Glomerular endothelial cell (primary cell): ENCODE results near the gene KMT2A. TPM values are rescaled to one million over a fixed set of nuclear protein-coding genes. Genes with fewer than 3 reads are reported as not detected.
"Not testable (repeated sequence)": the region's sequence is repeated elsewhere in the genome, so short reads cannot be mapped to it uniquely, and the experiment has no call there.

ENCODE experiments used
- DNase-seq: peaks from one replicate; pipeline ENCODE4 v3.0.0-alpha.2; 2011; ENCODE audit warnings: low read depth, low spot score; ENCODE audit errors: extremely low read depth
- total RNA-seq: library from RNA; depleted of rRNA; stranded (reverse); fragments of >200 nt; gene quantifications from 2 replicates; pipeline ENCODE4 v1.2.3, GENCODE V29; 2015

The KMT2A gene
- total RNA-seq, 1 donor from 2014 or later: 79.9 TPM

DNA sequence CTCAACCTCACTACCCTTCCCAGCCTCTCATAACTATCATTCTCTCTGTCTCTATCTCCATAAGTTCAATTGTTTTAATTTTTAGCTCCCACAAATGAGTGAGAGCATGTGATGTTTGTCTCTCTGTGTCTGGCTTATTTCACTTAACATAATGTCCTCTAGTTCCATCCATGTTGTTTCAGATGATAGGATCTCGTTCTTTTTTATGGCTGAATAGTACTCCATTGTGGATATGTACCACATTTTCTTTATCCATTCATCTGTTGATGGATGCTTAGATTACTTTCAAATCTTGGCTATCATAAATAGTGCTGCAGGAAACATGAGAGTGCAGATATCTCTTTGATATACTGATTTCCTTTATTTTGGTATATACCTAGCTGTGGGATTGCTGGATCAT, 44.9 kb downstream of the KMT2A start:
- DNase-seq: not testable (repeated sequence)

DNA sequence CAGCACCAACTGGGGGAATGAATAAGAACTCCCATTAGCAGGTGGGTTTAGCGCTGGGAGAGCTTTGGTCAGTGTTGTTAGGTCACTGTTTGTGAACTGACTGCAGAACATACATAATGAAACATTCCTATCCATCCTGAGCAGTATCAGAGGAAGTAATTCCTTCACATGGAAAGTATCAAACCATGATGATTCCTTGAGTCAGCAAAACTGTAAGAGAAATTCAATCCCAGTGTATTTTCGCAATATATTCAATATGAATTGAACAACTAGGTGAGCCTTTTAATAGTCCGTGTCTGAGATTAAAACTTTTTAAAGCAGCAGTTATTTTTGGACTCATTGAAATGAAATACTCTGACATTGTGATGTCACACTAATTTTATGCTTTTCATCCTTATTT, 48.1 kb downstream of the KMT2A start:
- no peak for DNase-seq

DNA sequence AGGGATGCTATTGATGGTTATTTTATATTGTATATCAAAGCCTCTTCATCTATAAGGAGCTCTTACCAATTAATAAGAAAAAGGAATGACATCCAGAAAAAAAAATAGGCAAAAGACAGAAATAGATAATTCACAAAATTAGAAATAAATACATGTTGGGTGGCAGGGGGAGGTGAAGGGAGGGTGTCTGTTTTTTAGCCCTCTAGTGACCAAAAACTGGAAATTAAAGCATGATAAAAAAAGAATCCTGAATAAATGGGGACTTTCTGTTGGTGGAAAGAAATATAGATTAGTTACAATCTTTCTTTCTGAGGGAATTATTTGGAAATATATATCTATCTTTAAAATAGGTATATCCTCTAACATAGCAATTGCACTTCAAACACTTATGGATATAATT, 49.0 kb downstream of the KMT2A start:
- DNase-seq: no peak

DNA sequence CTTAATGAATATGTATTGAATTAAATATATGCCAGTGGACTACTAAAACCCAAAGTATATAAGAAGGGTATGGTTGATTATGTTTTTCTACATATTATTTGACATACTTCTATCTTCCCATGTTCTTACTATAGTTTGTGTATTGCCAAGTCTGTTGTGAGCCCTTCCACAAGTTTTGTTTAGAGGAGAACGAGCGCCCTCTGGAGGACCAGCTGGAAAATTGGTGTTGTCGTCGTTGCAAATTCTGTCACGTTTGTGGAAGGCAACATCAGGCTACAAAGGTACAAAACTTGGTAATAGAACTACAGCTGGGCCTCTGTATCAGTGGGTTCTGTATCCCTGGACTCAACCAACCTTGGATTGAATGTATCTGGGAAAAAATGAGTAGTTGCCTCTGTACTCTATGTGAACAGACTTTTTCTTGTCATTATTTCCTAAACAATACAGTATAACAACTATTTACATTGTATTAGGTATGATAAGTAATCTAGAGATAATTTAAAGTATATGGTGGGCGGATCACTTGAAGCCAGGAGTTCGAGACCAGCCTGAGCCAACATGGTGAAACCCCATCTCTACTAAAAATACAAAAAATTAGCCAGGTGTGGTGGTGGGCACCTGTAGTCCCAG, 52.3 kb downstream of the KMT2A start:
- peak; percentile 55 for DNase-seq

DNA sequence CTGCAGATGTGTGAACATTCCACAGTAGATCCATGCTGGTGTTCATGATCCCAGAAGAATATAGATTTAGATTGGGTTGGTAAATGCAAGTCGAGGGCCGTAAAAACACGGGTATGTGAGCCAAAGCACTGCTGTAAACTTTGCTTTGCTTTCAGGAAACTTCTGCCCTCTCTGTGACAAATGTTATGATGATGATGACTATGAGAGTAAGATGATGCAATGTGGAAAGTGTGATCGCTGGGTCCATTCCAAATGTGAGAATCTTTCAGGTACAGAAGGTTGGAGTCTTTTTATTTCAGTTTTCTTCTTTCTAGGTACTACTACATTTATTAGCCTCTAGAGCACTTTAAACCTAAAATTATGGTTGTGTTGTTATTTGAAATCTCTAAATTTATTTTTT, 54.7 kb downstream of the KMT2A start:
- no peak for DNase-seq

DNA sequence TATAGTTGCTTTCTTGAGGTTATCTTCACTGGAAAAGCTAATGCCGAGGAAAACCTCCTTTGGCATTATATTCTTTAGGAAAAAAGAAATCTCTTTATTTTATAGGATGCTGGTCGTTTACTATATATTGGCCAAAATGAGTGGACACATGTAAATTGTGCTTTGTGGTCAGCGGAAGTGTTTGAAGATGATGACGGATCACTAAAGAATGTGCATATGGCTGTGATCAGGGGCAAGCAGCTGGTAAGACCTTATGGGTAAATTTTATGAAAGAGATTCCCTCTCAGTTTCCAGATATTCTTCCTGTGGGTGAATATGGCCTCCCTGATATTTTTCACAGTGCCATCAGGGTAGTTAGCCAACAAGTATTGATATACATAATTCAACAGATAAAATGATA, 61.5 kb downstream of the KMT2A start:
- no peak for DNase-seq

DNA sequence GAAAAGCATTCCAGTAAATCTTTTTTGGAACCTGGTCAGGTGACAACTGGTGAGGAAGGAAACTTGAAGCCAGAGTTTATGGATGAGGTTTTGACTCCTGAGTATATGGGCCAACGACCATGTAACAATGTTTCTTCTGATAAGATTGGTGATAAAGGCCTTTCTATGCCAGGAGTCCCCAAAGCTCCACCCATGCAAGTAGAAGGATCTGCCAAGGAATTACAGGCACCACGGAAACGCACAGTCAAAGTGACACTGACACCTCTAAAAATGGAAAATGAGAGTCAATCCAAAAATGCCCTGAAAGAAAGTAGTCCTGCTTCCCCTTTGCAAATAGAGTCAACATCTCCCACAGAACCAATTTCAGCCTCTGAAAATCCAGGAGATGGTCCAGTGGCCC, 66.9 kb downstream of the KMT2A start:
- DNase-seq: no peak

DNA sequence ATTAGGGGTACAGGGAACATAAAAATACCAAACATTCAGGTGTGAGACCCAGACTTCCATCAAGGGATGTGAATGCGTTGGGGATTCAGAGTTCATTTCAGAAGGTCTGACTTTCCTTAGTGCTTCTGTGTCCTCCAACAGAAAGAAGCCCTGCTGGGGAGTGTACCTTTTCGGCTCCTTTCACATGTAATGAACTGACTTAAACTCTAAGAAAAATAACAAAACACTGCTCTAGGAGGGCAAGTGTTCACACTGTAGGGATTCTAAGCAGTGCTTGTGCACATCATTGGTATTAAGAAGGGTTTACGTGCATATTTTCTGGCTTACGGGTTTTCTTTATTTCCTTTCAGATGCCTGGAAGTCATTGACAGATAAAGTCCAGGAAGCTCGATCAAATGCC, 75.3 kb downstream of the KMT2A start:
- no peak for DNase-seq

DNA sequence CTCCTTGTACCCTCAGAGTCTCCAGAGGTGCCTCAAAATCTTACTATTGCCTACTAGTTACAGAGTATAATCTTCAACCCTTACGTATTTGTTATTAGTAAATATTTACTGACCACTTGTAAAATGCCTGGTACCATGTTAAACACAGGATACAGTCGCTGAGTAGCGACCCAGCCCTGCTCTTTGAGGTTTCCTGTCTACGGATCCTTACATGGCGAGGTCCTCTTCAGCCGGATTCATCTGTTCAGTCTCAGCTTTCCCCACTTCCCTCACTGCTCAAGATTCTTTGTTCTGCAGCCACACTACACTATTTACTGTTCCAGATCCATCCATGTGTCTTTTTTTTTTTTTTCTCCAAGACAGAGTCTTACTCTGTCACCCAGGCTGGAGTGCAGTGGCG, 77.8 kb downstream of the KMT2A start:
- no peak for DNase-seq

DNA sequence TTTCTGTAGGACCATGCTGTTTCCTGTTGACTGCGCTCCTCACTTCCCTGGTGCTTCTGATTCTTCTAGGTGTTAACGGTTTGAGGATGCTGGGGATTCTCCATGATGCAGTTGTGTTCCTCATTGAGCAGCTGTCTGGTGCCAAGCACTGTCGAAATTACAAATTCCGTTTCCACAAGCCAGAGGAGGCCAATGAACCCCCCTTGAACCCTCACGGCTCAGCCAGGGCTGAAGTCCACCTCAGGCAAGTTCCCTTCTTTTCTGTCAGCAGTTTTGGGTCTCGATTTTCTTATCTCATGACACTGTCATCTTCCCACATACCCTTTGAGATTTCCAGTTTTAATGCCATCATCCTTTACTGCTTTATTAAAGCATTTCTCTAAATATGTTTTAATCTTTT, 83.3 kb downstream of the KMT2A start:
- DNase-seq: no peak

DNA sequence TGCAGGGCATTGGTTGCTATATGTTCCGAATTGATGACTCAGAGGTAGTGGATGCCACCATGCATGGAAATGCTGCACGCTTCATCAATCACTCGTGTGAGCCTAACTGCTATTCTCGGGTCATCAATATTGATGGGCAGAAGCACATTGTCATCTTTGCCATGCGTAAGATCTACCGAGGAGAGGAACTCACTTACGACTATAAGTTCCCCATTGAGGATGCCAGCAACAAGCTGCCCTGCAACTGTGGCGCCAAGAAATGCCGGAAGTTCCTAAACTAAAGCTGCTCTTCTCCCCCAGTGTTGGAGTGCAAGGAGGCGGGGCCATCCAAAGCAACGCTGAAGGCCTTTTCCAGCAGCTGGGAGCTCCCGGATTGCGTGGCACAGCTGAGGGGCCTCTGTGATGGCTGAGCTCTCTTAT, 85.6 kb downstream of the KMT2A start:
- DNase-seq: no peak

DNA sequence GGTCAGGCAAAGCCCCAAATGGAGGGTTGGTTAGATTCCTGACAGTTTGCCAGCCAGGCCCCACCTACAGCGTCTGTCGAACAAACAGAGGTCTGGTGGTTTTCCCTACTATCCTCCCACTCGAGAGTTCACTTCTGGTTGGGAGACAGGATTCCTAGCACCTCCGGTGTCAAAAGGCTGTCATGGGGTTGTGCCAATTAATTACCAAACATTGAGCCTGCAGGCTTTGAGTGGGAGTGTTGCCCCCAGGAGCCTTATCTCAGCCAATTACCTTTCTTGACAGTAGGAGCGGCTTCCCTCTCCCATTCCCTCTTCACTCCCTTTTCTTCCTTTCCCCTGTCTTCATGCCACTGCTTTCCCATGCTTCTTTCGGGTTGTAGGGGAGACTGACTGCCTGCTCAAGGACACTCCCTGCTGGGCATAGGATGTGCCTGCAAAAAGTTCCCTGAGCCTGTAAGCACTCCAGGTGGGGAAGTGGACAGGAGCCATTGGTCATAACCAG, 86.3 kb downstream of the KMT2A start:
- no peak for DNase-seq

DNA sequence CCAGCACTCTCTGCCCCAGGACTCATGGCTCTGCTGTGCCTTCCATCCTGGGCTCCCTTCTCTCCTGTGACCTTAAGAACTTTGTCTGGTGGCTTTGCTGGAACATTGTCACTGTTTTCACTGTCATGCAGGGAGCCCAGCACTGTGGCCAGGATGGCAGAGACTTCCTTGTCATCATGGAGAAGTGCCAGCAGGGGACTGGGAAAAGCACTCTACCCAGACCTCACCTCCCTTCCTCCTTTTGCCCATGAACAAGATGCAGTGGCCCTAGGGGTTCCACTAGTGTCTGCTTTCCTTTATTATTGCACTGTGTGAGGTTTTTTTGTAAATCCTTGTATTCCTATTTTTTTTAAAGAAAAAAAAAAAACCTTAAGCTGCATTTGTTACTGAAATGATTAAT, 88.1 kb downstream of the KMT2A start:
- no peak for DNase-seq

DNA sequence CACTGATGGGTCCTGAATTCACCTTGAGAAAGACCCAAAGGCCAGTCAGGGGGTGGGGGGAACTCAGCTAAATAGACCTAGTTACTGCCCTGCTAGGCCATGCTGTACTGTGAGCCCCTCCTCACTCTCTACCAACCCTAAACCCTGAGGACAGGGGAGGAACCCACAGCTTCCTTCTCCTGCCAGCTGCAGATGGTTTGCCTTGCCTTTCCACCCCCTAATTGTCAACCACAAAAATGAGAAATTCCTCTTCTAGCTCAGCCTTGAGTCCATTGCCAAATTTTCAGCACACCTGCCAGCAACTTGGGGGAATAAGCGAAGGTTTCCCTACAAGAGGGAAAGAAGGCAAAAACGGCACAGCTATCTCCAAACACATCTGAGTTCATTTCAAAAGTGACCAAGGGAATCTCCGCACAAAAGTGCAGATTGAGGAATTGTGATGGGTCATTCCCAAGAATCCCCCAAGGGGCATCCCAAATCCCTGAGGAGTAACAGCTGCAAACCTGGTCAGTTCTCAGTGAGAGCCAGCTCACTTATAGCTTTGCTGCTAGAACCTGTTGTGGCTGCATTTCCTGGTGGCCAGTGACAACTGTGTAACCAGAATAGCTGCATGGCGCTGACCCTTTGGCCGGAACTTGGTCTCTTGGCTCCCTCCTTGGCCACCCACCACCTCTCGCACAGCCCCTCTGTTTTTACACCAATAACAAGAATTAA, 88.6 kb downstream of the KMT2A start:
- no peak for DNase-seq

DNA sequence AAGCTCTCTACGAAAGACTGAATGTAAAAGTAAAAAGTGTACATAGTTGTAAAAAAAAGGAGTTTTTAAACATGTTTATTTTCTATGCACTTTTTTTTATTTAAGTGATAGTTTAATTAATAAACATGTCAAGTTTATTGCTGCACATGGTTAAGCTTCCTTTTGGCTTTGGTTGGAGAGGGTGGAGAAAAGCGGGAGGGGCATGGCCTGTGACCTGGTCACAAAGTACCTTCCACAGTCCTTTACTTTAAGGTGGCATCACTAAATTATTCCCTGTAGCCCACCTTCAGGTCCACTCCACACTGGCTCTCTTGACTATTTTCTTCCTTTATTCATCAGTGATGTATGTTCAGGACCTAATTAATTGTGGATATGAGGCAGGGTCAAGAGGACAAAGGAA, 90.4 kb downstream of the KMT2A start:
- DNase-seq: no peak

DNA sequence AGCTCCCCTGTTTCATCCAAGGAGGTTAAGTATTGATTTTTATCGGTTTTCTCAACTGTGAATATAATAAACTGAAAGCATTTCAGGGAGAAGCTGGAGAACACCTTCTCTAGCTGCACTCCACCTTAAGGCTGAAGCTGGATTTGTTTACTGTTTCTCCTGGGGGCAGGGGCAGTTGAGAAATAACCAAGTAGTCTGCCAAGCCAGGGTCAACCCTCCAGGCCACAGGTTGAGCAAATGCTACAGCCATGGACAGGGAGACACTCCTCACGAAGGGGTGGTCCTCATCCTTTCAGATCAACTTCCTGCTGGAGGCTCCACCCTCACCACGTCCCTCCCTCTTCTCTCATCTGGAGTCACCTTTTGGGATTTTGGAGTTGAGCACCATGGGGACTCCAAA, 90.8 kb downstream of the KMT2A start, which contains the start of gene TTC36:
TSS of gene TTC36 (plus strand) at position 366 of the 400 bp plus-strand sequence. CDS start at position 387, 21 bp downstream.
- no peak for DNase-seq

DNA sequence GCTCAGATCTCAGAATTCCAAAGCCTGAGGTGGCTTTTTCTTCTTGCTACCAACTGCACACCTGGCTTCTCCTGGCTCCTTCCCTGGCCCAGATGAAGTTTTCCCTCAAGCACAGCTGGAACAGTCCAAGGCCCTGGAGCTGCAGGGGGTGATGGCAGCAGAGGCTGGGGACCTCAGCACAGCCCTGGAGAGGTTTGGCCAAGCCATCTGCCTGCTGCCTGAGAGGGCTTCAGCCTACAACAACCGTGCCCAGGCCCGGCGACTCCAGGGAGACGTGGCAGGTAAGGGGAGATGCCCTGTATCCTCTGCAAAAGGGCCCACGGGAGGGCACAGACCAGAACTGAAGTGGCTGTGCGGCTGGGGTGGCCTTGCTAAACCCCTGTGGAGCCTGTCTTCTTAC, 92.2 kb downstream of the KMT2A start:
- no peak for DNase-seq

DNA sequence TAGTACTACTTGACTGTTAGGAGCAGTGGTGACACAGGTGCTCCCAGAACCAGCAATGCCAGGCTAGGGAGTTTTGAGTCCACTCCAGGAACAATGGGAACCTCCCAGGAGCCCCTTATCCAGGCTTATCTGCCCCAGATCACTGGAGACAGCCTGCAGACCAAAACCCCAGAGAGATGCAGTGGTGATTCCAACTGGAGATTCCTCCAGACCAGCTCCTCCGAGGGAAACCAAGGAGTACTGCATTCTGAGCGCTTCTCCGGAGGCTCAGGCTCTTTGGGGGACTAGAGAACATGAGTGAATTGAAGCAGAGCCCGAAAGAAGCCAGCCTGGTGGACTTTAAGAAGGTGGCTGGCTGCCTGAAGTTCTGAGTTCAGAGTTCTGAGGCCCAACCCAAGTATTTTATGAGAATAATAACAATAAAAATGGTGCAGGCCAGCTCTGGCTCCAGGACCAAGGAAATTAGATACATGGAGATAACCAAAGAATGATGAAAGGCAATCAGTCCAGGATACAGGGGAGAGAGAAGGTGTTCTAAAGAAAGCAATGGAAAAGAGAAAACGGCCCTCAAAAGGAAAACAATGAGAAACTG, 93.4 kb downstream of the KMT2A start:
- DNase-seq: no peak

DNA sequence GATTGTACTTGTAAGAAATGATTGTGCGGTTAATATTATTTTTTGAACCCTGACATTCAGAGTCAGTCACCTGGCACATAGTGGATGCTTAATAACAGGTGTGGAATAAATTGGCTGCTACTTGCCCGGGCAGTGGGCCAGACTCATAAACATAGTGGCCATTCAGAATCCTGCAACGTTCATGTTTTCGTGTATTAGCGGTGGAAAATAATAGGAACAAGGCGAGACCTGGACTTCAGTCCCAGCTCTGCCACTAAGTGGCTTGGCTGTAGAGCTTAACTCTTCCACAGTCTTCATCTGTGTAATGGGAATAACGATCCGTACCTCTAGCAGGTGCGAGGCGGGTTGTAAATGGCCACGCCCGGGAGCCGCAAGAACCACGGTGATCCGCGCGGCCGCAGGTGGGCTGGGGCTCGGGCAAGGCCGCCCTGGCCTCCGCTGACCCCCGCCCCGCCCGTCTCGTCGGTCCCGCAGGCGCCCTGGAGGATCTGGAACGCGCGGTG, 93.9 kb downstream of the KMT2A start:
- no peak for DNase-seq

DNA sequence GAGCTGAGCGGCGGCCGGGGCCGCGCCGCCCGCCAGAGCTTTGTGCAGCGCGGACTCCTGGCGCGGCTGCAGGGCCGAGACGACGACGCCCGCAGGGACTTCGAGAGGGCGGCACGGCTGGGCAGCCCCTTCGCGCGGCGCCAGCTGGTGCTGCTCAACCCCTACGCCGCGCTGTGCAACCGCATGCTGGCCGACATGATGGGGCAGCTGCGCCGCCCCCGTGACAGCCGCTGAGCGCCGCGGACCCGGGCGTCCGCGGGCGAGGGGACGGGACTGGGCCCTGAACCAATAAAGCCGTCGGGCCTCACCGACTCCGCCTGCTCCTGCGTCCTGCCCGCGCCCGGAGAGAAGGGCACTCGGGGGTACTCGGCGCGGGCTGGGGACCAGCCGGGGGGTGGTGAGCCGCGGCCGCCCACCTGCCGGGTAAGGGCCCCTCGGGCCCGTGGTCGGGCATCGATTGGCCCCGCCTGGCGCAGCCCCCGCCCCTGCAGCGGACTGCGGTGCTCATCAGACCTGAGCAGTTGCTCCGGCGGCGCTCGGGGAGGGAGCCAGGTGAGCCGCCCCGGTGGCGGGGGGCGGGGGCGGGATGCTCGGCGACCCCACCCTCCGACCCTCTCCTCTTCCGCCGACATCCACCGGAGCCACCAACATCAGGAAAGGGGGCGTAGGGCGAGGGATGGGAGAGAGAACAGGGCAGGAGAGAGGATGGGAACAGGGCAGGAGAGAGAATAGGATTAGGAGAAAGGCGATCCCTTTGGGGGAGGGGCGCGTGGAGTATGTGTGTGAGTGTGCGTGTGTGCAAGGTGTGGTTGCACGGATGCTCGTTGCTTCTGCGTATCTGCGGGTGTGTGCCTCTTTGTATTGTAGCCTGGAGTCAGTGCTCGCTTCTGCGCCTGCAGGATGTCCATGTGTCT, 94.6 kb downstream of the KMT2A start, which contains the start of gene TMEM25:
TSS of gene TMEM25 (plus strand) at position 510 of the 914 bp plus-strand sequence. CDS start 610 bp downstream, outside the sequence.
- no peak for DNase-seq
